Fibroblast of gingiva (primary cell): ENCODE measurements around the gene SRBD1.

Experiments
- DNase-seq: peaks from one replicate; pipeline ENCODE4 v3.0.0-alpha.2; 2011; ENCODE audit warnings: low read depth

SRBD1 gene

DNA sequence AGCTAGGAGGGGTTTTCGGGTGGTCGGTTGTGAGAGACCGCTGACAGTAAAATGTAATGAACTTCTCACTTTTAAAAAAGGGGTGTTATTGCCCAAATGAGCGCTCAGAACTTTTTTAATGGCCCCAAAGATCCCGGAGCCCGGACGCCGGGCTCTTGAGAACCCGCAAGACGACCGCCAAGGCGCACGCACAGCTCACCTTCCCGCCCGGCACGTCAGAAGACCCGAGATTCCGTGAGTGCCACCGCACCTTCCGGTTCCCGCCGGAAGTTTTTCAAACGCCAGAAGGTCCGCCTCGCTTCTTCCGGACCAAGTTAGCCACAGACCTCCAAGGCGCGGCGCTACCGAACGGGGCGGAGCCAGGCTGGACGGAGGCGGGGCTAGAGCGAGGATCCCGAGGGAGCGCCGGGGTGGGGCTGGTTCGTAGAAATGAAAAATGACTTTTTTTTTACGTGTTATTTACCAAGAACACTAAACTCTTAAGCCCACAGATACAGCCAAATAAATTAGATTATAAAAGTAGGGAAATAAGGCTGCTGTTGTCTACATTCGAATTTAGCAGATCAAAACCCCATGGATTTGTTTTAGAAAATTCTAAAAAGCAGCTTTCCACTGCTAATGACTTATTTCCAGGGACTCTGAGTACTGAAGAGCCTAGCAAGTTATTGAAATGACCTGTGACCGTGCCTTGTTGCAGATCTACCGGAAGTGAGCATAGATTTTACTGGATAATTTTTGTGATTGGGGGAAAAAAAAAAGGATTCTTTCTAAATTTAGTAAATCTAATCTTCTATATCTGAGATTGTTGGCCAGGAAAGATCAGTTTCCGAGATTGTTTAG is at the start of gene SRBD1:
TSS of gene SRBD1 (minus strand) at position 248 of the 840 bp plus-strand sequence. CDS start 5,826 bp downstream, outside the sequence.
- DNase-seq: peak; percentile 87

GRCh38 chr2:45654250-45654649 is 43.2 kb upstream of the SRBD1 start:
- DNase-seq: no peak

GRCh38 chr2:45653122-45653913 is 42.3 kb upstream of the SRBD1 start:
- peak; percentile 53 for DNase-seq

DNA sequence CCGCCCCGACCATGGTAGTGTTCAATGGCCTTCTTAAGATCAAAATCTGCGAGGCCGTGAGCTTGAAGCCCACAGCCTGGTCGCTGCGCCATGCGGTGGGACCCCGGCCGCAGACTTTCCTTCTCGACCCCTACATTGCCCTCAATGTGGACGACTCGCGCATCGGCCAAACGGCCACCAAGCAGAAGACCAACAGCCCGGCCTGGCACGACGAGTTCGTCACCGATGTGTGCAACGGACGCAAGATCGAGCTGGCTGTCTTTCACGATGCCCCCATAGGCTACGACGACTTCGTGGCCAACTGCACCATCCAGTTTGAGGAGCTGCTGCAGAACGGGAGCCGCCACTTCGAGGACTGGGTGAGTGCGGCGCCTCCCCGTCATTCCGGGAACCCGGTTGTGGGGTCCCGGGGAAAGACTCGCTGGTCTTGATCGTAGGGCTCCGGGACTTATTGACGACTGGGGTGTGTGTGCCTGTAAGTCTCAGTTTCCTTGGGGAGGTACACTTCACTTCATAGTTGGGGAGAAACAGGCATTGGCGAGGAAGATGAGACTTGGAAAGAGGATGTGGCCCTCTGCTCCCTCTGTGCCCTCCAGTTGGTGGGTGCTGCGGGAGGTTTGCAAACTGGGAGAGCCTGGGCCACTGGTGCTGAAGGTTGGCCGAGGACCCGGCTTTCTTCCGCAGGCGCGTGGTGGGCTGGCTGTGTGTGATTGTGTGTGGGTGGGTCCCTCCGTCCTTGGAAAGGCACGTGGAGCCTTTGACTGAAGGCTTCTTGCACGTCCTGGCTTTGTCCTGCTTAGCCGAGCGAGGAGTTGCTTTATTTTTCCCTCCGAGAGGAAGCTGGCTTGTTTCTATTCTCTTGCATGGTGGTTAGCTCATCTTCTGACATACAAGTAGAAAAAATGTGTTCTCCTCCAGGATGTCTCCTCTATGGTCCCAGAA is 41.3 kb upstream of the SRBD1 start:
- peak; percentile 52 for DNase-seq

- peak; percentile 2 for DNase-seq
These were observed 40.5 kb upstream of the SRBD1 start, which contains the start of gene PRKCE for GRCh38 chr2:45651415-45652089. TSS of gene PRKCE (plus strand) at chr2:45651675.

DNA sequence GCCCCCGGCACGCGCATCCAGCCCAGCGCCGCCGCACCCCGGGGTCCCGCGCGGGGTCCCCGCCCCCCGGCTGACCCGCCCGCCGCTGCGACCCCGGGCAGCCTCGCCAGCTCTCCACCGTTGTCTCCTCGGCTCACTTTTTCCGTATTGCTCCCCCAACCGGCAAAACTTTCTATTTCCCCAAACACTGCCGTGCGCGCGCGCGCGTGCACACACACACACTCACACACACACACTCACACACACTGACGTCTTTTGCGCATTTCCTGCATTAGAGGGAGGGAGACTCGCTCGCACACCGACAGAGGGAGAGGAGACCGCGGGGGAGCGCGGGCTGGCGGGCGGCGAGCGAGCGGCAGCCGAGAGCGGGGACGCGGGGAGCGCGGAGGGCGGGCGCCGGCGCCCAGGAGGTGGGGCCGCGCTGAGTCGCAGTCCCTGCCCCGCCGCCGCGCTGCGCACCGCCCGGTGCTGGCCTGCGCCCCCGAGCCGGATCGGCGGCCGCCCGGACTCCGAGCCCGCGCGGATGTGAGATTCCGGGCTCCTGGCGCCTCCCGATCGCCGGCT is 39.9 kb upstream of the SRBD1 start:
- peak; percentile 99 for DNase-seq

DNA sequence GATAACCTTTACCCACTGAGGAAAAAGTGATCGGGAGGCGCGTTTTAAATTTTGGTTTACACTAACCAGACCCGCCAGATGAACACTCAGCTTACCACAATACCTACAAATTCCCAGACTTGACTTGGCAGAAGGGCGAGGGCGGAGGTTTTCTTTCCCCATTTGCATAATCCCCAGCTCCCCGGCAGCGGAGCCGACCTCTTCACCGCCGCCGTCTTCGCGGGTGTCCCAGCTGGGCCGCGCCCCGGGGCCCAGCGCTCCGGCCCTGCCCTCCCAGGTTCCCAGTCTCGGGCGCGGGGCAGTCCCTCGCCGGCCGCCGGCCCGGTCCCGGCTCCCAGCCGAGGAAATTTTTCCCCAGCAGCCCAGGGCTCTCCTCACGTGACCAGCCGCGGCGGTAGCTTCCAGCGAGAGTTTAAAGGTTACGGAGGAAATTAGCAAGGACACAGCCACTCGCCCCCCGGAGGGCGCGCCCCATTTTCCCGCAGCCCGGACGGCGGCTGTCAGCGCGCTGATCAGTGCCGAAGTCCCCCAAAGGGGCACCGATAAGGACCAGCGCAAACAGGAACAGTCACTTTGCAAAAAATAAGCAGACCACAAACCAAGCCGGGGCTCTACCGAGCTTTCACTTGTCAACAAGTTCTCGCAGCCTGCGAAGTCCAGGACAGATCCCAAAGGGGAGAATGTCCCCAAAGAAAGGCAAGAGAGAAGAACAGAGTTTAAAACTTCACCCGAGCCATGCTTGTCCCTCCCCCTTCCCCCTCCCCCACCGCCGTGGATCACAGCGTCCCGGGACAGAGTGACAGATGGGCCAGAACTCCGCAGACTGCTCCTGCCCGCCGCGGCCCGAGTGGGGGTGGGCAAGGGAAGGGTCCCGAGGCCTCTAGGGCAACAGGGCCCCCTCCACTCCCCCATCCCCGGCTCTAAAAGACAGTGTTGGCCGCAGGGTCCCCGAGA is 39.1 kb upstream of the SRBD1 start:
- DNase-seq: peak; percentile 45

DNA sequence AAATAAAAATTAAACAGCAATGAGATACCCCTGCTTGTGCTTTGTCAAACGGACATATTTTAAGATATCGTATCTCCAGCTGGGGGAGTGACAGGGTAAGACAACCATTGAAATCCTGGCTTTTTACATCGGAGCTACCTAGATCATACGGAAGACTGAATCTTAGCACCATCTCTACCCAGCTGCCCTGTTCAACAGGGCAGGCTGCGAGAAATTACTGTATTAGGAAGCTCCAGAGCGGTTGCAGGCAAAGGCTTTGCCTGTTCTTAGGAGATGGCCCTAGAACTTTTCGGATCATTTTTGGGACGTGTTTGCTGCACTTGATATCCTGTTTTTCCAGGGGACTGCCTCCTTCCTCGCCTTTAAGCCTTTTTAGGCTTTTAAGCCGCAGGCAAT is 38.4 kb upstream of the SRBD1 start:
- DNase-seq: peak; percentile 10

GRCh38 chr2:45648636-45649035 is 37.6 kb upstream of the SRBD1 start:
- peak; percentile 45 for DNase-seq

DNA sequence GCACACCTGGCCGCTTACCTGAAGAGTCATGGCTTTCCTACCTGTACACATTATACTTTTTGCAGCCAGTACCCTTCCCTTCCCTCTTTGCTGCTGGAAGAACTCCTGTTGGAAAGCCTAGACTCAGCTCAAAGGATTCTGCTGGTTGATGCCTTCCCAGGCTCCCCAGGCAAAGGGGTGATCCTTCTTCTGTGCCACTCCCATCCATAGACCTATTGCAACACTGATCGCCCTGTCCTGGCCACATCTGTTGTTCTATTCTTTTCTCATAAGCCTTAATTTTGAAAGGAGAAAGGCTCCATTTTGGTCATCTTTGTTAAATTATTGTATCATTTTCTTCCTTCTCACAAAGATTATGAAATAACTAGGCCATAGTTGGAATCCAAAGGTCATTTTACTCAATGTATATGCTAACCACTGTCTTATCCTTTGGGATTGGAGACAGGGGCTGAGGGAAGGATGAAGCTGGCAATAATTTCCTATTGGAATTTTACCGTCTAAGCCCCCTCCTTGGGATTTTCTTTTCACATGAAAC is 37.0 kb upstream of the SRBD1 start:
- DNase-seq: peak; percentile 72

- DNase-seq: no peak
These were observed 36.3 kb upstream of the SRBD1 start for GRCh38 chr2:45647356-45647755.

- DNase-seq: no peak
These were observed 35.2 kb upstream of the SRBD1 start for GRCh38 chr2:45646289-45646688.

DNA sequence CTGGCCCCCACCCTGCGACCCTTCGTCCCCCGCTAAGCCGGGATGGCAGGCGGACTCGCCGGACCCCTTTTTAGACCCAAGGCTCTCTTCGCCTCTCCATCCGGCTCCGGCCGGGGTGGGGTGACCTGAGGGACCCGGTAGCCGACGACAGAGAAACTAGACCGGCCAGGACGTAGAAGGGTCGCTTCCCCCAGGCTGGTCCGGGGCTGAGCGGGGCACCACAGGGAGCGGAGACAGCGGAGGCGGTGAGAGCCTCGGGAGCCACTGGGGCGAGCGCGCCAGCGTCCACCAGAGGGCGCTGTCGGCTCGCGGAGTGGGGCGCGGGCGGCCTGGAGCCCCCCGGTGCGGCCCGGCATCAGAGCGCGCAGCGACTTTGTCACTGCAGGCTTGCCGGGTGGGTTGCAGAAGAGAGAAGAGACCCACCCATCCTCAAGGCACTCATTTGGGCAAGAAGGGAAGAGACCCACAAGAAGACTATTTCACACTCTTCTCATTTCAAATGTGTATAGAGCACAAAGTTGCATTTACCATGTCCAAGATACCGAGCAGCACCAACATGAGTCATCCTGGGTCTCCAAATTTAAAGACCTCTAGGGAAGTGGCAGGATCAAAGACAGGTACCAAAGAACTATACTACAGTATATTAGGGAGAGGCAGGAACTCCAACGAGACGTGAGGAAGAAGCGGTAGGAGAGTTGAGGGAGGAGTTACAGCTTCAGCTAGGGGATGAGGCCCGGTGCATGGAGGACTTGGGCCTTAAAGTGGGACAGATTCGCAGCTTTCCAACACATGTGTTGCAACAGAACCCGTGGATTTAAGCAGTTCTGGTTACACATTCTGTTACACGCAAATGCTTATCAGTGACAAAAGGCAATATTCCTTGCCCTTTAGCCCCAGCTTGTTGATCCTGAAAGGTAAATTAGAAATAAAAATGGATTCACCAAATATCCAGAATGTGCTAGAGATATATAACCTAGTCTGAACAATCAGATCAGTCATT is 32.8 kb upstream of the SRBD1 start:
- DNase-seq: peak; percentile 40

- DNase-seq: no peak
These were observed 32.0 kb upstream of the SRBD1 start for GRCh38 chr2:45643095-45643494.

DNA sequence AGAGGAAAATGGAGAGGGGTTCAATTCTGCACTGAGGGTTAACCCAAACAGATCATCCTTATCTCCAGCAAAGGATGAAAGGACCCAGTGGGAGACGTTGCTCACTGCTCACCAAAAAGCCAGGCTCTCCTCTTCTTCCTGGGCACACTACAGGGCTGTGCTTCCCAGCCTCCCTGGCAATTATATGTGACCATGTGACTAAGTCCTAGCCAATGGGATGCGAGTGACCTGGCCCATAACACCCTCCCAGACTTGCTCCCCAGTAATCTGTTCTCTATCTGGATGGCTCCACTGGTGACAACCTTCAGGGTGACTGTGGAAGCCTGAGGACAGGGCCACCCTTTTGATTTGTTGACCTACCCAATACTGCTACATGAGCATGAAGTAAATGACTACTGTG is 29.5 kb upstream of the SRBD1 start:
- no peak for DNase-seq

- DNase-seq: no peak
These were observed 26.4 kb upstream of the SRBD1 start for GRCh38 chr2:45637440-45637839.

DNA sequence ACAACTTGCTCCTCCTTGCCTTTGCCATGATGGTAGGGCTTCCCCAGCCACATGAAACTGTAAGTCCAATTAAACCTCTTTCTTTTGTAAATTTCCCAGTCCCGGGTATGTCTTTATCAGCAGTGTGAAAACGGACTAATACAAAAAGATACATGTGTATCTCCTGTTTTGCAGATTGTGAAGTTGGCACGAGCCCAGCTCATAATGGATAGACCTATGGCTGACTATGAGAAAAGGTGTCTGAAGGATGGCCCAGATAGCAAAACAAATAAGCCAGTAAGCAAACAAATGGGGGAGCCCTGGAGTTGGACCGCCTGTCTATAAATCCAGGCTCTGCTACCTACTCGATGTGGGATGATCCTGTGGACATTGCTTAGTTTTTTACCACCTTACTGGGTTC is 24.9 kb upstream of the SRBD1 start:
- no peak for DNase-seq

GRCh38 chr2:45634223-45634622 is 23.2 kb upstream of the SRBD1 start:
- no peak for DNase-seq
